ENCODE data around the gene PLLP.
A peak's percentile ranks its signal among the peaks of the same experiment; 100 is the strongest.

The PLLP gene

GRCh38 chr16:57245472-57246113 is 38.9 kb downstream of the PLLP start:
- no peak for TF ChIP-seq CTCF (IDR thresholded peaks at IDR 0.05; ENCODE audit: extremely low read depth, insufficient read depth, missing control alignments)
- DNase-seq (ENCODE audit: low spot score) = peak; percentile 60
- in situ Hi-C loops (cut with MboI; ENCODE audit: low pct_unique_long_range_greater_than_20kb, low sequenced_read_pairs, unreplicated experiment) = no loop called here

DNA sequence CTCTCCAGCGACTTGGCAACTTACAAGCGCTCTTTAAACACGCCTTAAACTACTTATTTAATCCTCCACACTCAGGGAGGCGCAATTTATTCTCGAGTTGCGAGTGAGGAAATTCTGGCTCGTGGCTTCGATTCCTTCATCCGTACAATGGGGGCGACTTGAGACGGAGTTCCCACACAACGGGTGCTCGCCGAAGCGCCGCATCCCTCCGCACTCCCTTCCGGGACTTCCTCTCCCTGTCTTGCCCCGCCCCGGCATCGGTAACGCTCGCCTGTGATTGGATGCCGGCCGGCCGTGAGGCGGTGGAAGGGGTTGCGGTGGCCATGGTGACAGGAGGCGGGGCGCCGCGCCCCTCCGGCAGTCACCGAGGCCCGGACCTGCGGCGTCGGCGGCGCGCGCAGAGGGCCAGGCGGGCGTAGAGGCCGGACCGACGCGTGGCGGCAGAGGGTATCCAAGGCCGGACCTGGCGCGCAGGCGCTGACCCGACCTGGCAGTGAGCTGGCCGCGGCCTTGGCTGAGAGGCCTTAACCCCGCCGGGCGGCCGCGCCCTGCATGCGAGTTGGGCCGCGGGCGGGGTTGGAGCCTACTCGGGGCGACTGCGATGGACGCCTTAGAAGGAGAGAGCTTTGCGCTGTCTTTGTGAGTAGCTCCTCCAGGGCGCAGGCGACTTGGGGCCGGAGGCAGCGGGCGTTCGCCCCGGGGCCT is 39.6 kb downstream of the PLLP start, which contains the start of gene ARL2BP:
ARL2BP (plus strand) TSS at position 493 of the 705 bp plus-strand sequence; CDS start at position 602, 109 bp downstream.
- in situ Hi-C loops (cut with MboI; ENCODE audit: low pct_unique_long_range_greater_than_20kb, low sequenced_read_pairs, unreplicated experiment) = no loop called here
- DNase-seq (ENCODE audit: low spot score) = peak; percentile 99
- TF ChIP-seq CTCF (IDR thresholded peaks at IDR 0.05; ENCODE audit: extremely low read depth, insufficient read depth, missing control alignments) = no peak

DNA sequence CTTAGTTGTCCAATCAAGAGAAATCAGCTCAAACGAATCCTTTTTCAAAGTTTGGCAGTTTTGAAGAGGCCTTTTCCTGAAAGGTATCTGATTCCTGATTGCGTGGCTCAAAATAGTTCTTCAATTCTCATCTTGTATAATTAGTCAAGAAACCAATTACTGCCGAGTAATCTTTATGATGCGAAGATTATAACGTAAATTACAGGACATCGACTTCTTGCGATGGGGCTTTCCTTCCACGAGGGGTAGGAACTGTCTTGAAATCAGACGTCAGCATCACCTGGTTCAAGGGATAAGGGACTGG is 40.1 kb downstream of the PLLP start:
- in situ Hi-C loops (cut with MboI; ENCODE audit: low pct_unique_long_range_greater_than_20kb, low sequenced_read_pairs, unreplicated experiment) = no loop called here
- no peak for DNase-seq (ENCODE audit: low spot score)
- no peak for TF ChIP-seq CTCF (IDR thresholded peaks at IDR 0.05; ENCODE audit: extremely low read depth, insufficient read depth, missing control alignments)

DNA sequence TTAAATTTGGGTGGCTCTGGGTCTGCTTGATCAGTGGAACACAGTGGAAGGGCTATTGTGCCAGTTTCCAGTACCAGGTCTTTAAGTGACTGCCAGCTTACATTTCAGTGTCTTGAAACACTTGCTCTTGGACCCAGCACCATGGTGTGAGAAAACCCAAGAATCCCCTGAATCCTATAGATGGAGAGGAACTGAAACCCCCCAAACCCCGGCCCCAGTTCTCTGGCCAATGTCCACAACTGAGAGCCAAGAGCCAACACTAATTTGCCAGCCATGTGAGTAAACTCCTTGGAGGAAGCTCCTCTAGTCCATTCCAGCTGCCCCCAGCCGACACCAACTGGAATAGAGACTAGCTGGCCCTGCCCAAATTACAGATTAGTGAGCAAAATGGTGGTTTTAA is 41.8 kb downstream of the PLLP start:
- DNase-seq (ENCODE audit: low spot score) = no peak
- in situ Hi-C loops (cut with MboI; ENCODE audit: low pct_unique_long_range_greater_than_20kb, low sequenced_read_pairs, unreplicated experiment) = no loop called here
- TF ChIP-seq CTCF (IDR thresholded peaks at IDR 0.05; ENCODE audit: extremely low read depth, insufficient read depth, missing control alignments) = no peak

GRCh38 chr16:57240851-57241250 is 43.6 kb downstream of the PLLP start:
- no peak for TF ChIP-seq CTCF (IDR thresholded peaks at IDR 0.05; ENCODE audit: extremely low read depth, insufficient read depth, missing control alignments)
- DNase-seq (ENCODE audit: low spot score) = no peak
- in situ Hi-C loops (cut with MboI; ENCODE audit: low pct_unique_long_range_greater_than_20kb, low sequenced_read_pairs, unreplicated experiment) = no loop called here

DNA sequence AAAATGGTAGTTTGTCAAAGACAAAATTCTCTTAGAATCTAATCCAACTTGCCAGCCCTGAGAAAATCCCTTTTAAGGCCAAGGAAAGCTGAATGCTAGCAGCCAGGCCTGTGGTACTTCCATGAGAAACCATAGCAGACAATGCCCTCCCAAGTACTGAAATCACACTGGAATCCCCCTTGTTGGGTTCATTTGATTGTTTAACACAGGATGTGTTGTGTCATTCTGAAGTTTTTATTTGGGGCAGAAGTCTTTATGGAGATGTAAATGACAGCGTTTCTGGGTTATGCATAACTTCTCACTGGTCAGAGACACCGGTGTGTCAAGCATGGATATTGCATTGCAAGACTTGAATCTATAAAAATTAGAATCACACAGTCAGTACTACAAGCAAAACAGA is 45.4 kb downstream of the PLLP start:
- in situ Hi-C loops (cut with MboI; ENCODE audit: low pct_unique_long_range_greater_than_20kb, low sequenced_read_pairs, unreplicated experiment) = no loop called here
- no peak for DNase-seq (ENCODE audit: low spot score)
- TF ChIP-seq CTCF (IDR thresholded peaks at IDR 0.05; ENCODE audit: extremely low read depth, insufficient read depth, missing control alignments) = no peak
